Muscle layer of colon (tissue), 2 donors: ENCODE results near the gene ITIH2.
"Not testable (repeated sequence)": the region's sequence is repeated elsewhere in the genome, so short reads cannot be mapped to it uniquely, and the experiment has no call there.

Source experiments
- H3K27ac ChIP-seq: one replicate; pipeline ENCODE4 v1.7.0; 2013; ENCODE audit warnings: low read depth, mild to moderate bottlenecking, low read length, moderate library complexity
- H3K27me3 ChIP-seq, 2 donors: one replicate each; pipeline ENCODE4 v1.7.0; 2013; ENCODE audit warnings: low read length in 2 of 2, mild to moderate bottlenecking in 2 of 2; ENCODE audit not compliant: insufficient read depth in 2 of 2, control insufficient read depth in 1 of 2
- H3K36me3 ChIP-seq: one replicate; pipeline ENCODE4 v1.7.0; 2013; ENCODE audit warnings: mild to moderate bottlenecking, low read length; ENCODE audit not compliant: insufficient read depth
- H3K4me1 ChIP-seq: one replicate; pipeline ENCODE4 v1.7.0; 2013; ENCODE audit warnings: mild to moderate bottlenecking, low read length; ENCODE audit not compliant: insufficient read depth
- H3K4me3 ChIP-seq, 2 donors: one replicate each; pipeline ENCODE4 v1.7.0; 2013; ENCODE audit warnings: low read length in 2 of 2, low read depth in 1 of 2, mild to moderate bottlenecking in 1 of 2, moderate library complexity in 1 of 2
- H3K9ac ChIP-seq: one replicate; pipeline ENCODE4 v1.7.0; 2013; ENCODE audit warnings: low read length
- H3K9me3 ChIP-seq: one replicate; pipeline ENCODE4 v1.7.0; 2013; ENCODE audit warnings: mild to moderate bottlenecking, low read length
- donor health status: abdominal sarcoma.
- donor health status: Adenocarcinoma of cecum.

ITIH2 gene

DNA sequence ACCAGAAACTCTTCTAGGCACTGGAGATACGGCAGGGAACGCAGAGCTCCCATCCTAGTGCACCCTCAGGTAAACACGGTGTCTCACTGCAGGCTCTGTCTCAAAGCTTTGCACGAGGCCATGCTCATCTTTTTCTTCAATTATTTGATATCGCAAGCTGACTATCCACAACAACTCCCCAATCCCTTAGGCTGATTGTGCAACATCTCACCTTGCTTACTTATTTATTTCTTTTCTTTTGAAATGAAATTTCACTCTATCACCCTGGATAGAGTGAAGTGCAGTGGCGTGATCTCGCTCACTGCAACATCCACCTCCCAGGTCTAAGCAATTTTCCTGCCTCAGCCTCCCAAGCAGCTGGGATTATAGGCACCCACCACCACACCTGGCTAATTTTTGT, 12.4 kb downstream of the ITIH2 start:
- no peaks in the 10 kb centered on the region for H3K36me3 ChIP-seq
- H3K27ac ChIP-seq = no peak overlapping the region
- H3K9me3 ChIP-seq = no peaks in the 10 kb centered on the region
- no peaks in the 10 kb centered on the region for H3K4me1 ChIP-seq
- H3K27me3 ChIP-seq = no peaks in the 10 kb centered on the region
- no peak overlapping the region for H3K9ac ChIP-seq
- no peak overlapping the region for H3K4me3 ChIP-seq

DNA sequence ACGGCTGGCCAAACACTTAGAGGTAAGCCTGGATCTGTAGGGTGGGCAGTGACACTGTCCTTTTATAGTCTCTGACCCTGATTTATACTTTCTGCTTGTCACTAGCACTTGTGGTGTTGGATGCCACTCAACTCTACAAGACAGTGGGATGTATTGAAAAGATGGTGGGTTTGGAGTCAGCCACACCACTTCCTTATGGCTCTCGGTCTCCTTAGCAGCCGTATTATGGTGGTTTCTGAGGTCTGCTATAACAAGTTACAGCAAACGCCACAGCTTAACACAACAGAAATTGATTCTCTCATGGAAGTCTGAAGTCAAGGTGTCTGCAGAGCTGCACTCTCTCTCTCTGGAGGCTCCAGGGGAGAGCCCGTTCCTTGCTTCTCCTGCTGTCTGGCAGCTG, 14.7 kb downstream of the ITIH2 start:
- Histone ChIP-seq H3K4me3 (no peak overlapping the region), H3K27ac (no peak overlapping the region), H3K9me3 (no peaks in the 10 kb centered on the region), H3K27me3 (peaks cover 0 to 3% of the 10 kb centered on the region in 2 donors), H3K4me1 (no peaks in the 10 kb centered on the region), H3K36me3 (no peaks in the 10 kb centered on the region), H3K9ac (no peak overlapping the region)

DNA sequence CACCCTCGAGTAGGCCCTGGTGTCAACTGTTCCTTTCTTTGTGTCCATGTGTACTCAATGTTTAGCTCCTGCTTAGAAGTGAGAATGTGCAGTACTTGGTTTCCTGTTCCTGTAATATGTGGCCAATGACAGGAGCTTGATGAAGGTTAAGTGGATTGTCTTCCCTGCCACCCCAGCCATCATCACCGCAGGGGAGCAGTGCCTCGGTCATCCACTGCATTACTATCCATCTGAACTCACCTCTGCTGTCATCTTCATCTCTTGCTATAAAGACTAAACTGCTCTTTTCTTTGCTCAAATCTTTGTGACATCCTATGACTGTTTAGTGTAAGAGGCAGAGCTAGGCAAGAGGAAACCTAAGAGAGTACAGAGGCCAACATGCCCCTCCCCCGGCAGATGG, 15.6 kb downstream of the ITIH2 start:
- H3K27me3 ChIP-seq = peaks cover 0 to 3% of the 10 kb centered on the region in 2 donors
- H3K4me3 ChIP-seq = no peak overlapping the region
- H3K36me3 ChIP-seq = no peaks in the 10 kb centered on the region
- H3K4me1 ChIP-seq = no peaks in the 10 kb centered on the region
- no peaks in the 10 kb centered on the region for H3K9me3 ChIP-seq
- H3K9ac ChIP-seq = no peak overlapping the region
- no peak overlapping the region for H3K27ac ChIP-seq

DNA sequence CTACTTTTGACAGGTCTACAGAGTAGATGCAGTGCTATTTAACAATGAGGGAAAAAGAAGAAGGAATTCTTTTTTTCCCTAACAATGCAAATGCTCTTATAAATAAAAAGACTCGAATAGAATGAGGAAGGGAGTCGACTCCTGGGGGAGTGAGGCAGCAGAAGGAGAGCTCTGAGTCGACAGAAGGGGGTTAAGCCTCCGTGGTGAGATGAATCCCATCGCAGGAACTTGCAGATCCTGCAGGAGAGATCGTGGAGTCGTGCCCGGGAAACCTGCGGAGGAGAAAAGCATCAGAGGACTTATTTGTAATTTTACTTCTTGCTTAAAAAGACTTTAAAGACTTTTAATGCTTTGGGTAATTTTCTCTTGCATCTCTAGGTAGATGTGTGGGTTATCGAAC, 17.4 kb downstream of the ITIH2 start:
- peaks cover 0 to 3% of the 10 kb centered on the region in 2 donors for H3K27me3 ChIP-seq
- no peak overlapping the region for H3K27ac ChIP-seq
- no peak overlapping the region for H3K4me3 ChIP-seq
- H3K36me3 ChIP-seq = no peaks in the 10 kb centered on the region
- no peak overlapping the region for H3K9ac ChIP-seq
- H3K9me3 ChIP-seq = no peaks in the 10 kb centered on the region
- no peaks in the 10 kb centered on the region for H3K4me1 ChIP-seq

DNA sequence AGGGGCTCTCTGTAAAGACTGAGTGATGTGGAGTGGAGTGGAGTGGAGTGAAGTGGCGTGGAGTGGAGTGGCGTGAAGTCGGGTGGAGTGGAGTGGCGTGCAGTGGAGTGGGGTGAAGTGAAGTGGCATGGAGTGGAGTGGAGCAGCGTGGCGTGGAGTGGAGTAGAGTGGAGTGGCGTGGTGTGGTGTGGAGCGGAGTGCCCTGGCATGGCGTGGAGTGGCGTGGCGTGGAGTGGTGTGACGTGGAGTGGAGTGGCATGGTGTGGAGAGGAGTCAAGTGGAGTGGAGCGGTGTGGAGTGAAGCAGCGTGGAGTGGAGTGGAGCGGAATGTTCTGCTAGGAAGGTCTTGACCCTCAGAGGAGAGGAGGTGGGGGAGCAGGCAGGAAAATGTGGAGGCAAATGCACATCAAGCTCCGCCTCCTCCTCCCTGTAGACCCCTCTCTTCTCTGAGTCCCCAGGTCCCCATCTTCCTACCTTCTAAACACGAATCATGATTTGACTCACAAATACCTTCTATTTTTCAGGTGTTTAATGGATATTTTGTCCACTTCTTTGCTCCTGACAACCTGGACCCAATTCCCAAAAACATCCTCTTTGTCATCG, 19.9 kb downstream of the ITIH2 start:
- Histone ChIP-seq H3K4me1 (no peaks in the 10 kb centered on the region), H3K27me3 (peaks cover 0 to 3% of the 10 kb centered on the region in 2 donors), H3K36me3 (no peaks in the 10 kb centered on the region), H3K27ac (no peak overlapping the region), H3K4me3 (no peak overlapping the region), H3K9me3 (no peaks in the 10 kb centered on the region), H3K9ac (no peak overlapping the region)

DNA sequence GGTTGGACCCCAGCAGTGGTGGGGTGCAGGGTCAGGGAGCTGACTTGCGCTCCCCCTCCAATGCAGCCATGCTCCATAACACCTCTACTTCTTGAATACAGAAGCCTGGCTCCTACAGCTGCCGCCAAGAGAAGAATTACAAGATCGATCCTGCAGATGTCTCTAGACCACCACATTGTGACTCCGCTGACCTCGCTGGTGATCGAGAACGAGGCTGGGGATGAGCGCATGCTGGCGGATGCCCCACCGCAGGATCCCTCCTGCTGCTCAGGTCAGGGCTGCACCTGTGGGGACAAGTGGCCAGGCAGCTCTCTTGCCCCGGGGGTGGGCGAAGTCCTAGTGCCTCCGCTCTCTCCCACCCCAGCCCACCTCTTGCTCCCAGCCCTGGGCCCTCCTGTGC, 31.7 kb downstream of the ITIH2 start:
- Histone ChIP-seq H3K9ac (no peak overlapping the region), H3K27ac (no peak overlapping the region), H3K4me1 (no peaks in the 10 kb centered on the region), H3K27me3 (no peaks in the 10 kb centered on the region), H3K9me3 (no peaks in the 10 kb centered on the region), H3K36me3 (no peaks in the 10 kb centered on the region), H3K4me3 (no peak overlapping the region)

DNA sequence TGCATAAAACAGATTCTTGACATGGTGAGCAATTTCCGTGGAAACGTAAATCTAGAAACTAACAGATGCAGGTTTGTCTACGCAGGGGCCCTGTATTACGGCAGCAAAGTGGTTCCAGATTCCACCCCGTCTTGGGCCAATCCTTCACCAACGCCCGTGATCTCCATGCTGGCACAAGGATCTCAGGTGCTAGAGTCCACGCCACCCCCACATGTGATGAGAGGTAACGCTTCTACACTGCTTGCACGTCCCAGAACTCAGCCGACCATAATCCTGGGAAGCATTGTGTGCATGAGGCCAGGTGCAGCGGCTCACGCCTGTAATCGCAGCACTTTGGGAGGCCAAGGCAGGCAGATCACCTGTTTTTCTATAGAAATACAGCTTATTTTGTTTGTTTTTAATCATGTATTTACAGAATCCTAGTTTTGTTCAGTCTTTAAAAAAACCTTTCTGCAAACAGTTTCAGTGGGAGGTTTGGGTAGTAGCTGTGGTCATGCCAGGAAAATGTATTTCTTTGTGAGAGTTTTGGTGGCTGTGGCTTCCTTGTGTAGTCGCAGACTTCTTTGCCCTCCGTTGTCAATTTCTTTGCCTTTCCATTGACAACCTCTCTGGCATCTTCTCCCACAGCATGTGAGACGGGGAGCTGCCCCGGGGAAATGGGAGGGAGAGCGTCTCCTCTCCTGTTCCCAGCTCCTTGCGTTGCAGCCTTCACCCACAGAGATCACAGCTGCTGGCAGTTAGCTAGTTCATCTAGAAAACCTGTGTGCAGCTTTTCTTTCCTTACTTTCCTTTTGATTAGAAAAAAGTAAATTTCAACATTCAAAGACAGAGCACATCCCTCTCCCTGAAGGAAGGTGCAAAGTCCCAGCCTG, 35.7 kb downstream of the ITIH2 start:
- H3K27me3 ChIP-seq = no peaks in the 10 kb centered on the region
- H3K4me3 ChIP-seq = no peak overlapping the region
- no peaks in the 10 kb centered on the region for H3K9me3 ChIP-seq
- H3K4me1 ChIP-seq = no peaks in the 10 kb centered on the region
- no peak overlapping the region for H3K27ac ChIP-seq
- H3K9ac ChIP-seq = no peak overlapping the region
- H3K36me3 ChIP-seq = no peaks in the 10 kb centered on the region

DNA sequence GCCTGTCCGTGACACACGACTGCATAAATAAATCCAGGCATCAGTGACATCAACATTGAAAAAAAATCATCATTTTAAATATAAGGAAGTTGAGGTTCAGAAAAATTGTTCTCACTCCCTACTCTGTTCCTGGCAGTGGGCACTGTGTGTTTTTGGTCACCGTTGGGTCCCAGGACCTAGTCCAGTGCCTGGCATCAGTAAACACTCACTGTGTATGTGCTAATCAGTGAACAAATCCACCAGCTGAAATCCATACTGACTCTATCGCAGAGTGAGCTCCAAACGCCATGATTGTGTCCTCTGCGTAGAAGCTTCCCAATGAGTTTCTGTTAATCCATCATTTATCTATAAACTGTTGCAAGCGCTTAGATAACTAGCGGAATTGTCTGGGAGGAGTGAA, 41.2 kb downstream of the ITIH2 start:
- no peaks in the 10 kb centered on the region for H3K36me3 ChIP-seq
- no peak overlapping the region for H3K27ac ChIP-seq
- no peak overlapping the region for H3K4me3 ChIP-seq

DNA sequence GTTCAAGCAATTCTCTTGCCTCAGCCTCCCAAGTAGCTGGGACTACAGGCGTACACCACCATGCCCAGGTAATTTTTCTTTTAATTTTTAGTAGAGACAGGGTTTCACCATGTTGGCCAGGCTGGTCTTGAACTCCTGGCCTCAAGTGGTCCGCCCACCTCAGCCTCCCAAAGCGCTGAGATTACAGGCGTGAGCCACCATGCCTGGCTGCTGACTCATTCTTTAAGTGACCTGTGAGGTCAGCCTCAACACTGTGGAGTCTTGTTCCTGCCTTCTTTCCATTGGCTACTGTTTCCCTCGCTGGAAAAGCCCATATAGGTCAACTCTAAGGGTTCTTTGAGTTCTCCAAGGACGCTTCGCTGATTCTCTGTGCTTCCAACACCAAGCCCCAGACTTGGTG, 45.5 kb downstream of the ITIH2 start:
- H3K27ac ChIP-seq, H3K4me3 ChIP-seq, H3K27me3 ChIP-seq, H3K9ac ChIP-seq, H3K9me3 ChIP-seq, H3K4me1 ChIP-seq: not testable (repeated sequence)
- H3K36me3 ChIP-seq = peaks cover 15% of the 10 kb centered on the region

More for the DNA sequence above, 41.2 kb downstream of the ITIH2 start:
- no peaks in the 10 kb centered on the region for H3K4me1 ChIP-seq
- no peaks in the 10 kb centered on the region for H3K9me3 ChIP-seq
- no peaks in the 10 kb centered on the region for H3K27me3 ChIP-seq
- H3K9ac ChIP-seq = no peak overlapping the region

DNA sequence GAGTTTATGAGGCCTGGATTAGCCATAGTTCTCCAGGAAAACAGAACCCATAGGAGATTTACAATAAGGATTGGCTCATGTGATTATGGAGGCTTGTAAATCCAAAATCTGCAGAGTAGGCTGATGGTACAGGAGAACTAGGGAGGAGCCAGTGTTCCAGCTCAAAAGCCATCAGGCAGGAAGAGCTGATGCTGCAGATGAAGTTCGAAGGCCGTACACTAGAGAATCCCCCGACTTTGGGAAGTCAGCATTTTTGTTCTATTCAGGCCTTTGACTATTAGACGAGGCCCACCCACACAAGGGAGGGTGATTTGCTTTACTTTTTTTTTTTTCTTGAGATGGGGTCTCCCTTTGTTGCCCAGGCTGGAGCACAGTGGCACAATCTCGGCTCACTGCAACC, 47.1 kb downstream of the ITIH2 start:
- no peaks in the 10 kb centered on the region for H3K4me1 ChIP-seq
- peaks cover 20% of the 10 kb centered on the region for H3K36me3 ChIP-seq
- H3K9ac ChIP-seq = no peak overlapping the region
- no peaks in the 10 kb centered on the region for H3K27me3 ChIP-seq
- H3K27ac ChIP-seq = no peak overlapping the region
- H3K4me3 ChIP-seq = no peak overlapping the region
- no peaks in the 10 kb centered on the region for H3K9me3 ChIP-seq

DNA sequence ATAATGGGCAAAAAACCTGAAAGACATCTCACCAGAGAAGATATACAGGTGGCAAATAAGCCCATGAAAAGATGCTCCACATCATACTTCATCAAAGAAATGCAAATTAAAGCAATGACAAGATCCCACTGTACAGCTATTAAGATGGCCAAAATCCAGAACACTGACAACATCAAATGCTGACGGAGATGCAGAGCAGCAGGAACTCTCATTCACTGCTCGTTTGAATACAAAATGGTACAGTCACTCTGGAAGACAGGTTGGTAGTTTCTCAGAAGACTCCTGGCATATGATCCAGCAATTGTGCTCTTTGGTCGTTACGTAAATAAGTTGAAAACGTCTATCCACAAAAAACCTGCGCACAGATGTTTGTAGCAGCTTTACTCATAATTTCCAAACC, 49.1 kb downstream of the ITIH2 start:
- no peaks in the 10 kb centered on the region for H3K27me3 ChIP-seq
- H3K36me3 ChIP-seq = peaks cover 33% of the 10 kb centered on the region
- H3K9me3 ChIP-seq = no peaks in the 10 kb centered on the region
- H3K4me3 ChIP-seq = no peak overlapping the region
- H3K27ac ChIP-seq = no peak overlapping the region
- no peaks in the 10 kb centered on the region for H3K4me1 ChIP-seq
- no peak overlapping the region for H3K9ac ChIP-seq

DNA sequence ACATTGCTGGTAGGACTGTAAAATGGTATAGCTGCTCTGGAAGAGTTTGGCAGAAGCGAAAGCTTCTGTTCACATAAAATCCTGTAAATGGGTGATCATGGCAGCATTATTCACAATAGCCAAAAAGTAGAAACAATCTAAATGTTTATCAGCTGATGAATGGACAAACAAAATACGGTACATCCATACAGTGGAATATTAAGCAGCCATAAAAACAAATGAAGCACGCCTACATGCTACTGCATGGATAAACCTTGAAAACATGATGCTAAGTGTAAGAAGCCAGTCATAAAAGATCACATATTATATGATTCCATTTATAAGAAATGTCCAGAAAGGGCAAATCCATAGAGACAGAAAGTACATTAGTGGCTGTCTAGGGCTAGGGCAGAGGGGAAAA, 52.0 kb downstream of the ITIH2 start:
- Histone ChIP-seq H3K4me3 (no peak overlapping the region), H3K36me3 (peaks cover 52% of the 10 kb centered on the region), H3K9ac (no peak overlapping the region), H3K27me3 (no peaks in the 10 kb centered on the region), H3K27ac (no peak overlapping the region), H3K9me3 (no peaks in the 10 kb centered on the region), H3K4me1 (no peaks in the 10 kb centered on the region)
